Suppressor macrophage (primary cell): ENCODE measurements around the gene TTLL8.

Experiments used
- DNase-seq, 4 experiments: peaks; one replicate each; pipeline ENCODE4 v3.0.0-alpha.2; 2020 to 2022

TTLL8 gene

GRCh38 chr22:50061141-50061823 lies 3.2 kb upstream of the TTLL8 start:
- DNase-seq: no peak

- no peak for DNase-seq
Measured at GRCh38 chr22:50060441-50061140, 2.5 kb upstream of the TTLL8 start.

- DNase-seq: no peak
Measured at GRCh38 chr22:50059881-50060262, 1.8 kb upstream of the TTLL8 start.

- no peak for DNase-seq
Measured at GRCh38 chr22:50058906-50059880, 1.1 kb upstream of the TTLL8 start.

- no peak for DNase-seq
Measured at GRCh38 chr22:50057278-50058060, 629 bp downstream of the TTLL8 start.

GRCh38 chr22:50056214-50056972 lies 1.7 kb downstream of the TTLL8 start:
- DNase-seq: no peak

GRCh38 chr22:50053861-50054260 lies 4.2 kb downstream of the TTLL8 start:
- no peak for DNase-seq

GRCh38 chr22:50051930-50052329 lies 6.2 kb downstream of the TTLL8 start:
- peak in 1 of 4 experiments; percentile 1 for DNase-seq

GRCh38 chr22:50049299-50050195 lies 8.6 kb downstream of the TTLL8 start:
- DNase-seq: no peak

GRCh38 chr22:50048836-50049235 lies 9.3 kb downstream of the TTLL8 start:
- no peak for DNase-seq

GRCh38 chr22:50048061-50048765 lies 9.9 kb downstream of the TTLL8 start:
- no peak for DNase-seq

GRCh38 chr22:50047346-50047745 lies 10.8 kb downstream of the TTLL8 start:
- no peak for DNase-seq

- no peak for DNase-seq
Measured at GRCh38 chr22:50046481-50047245, 11.4 kb downstream of the TTLL8 start.

- no peak for DNase-seq
Measured at GRCh38 chr22:50046019-50046415, 12.1 kb downstream of the TTLL8 start.

- DNase-seq: no peak
Measured at GRCh38 chr22:50045211-50046018, 12.7 kb downstream of the TTLL8 start.

GRCh38 chr22:50044485-50045118 lies 13.5 kb downstream of the TTLL8 start:
- no peak for DNase-seq

GRCh38 chr22:50041361-50042065 lies 16.6 kb downstream of the TTLL8 start:
- no peak for DNase-seq
